HG03558 (cell line): Measurements from ENCODE around the gene TNRC18.

Experiments used
- ATAC-seq: cut with Tn5 transposase; IDR thresholded peaks from one replicate; pipeline ENCODE4 v1.9.1; 2021; ENCODE audit warnings: moderate number of reproducible peaks; ENCODE audit not compliant: unreplicated experiment; ENCODE audit errors: extremely low read depth

TNRC18 gene

DNA sequence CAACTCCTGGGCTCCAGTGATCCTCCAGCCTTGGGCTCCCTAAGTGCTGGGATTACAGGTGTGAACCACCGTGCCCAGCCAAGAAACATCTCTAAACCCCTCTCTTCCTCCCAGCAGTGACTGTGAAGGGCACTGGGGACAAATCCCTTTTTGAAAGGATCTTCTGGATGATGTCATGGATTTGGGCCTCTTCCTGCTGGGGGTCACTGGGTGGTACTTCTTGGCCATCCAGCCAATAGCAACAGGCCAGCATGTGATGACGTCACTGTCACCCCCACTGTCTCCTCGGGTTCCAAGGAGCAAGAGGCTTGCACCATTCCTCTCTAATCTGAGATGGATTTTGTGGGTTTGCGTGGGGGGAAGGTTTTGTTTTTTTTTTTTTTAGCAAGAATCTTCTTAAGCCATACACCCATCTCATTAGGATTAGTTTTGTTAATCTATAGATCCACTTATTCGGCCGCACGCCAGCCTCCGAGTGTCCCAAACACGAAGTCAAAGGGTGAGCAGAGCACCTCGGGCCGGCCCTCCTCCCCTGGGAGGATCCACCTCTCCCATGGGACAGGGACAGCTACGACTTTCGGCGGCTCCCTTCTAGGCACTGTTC lies 29.4 kb upstream of the TNRC18 start:
- no peak for ATAC-seq

DNA sequence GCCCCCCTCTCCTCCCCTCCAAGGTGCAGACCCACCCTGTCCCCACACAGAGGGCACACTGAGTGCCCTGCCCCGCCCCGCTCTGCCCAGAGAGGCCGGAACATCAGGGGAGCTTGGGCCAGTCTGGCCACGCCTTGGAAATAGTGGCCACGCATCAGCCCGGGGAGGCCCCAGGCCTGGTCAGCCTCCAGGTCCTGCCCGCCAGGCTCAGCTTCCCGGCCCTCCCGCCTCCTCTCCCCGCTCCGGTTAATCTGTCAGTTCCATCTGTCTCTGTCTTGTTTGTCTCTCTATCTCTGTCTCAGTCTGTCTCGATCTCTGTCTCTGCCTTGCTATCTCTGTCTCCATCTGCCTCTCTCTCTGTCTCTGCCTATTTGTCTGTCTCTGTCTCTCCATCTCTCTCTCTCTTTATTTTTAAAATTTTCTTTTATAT lies 28.9 kb upstream of the TNRC18 start:
- ATAC-seq: no peak

DNA sequence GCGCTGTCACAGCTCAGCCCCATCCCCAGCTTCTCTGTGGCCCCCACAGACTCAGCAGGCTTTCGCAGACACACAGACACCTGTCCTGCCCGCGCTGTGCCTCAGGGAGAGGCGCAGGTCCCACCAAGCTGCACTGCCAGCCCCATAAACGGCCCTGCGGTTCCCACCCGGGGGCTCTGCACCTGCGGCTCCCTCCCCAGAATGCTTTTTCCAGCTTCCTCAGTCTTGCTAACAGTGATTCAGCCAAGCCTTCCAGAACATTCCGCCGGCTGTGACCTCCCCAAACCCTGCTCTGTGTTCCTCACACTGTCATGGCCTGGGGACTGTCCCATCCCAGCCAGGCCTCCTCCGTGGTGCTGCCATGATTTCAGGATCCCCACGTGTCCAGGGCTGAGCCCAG lies 27.8 kb upstream of the TNRC18 start:
- ATAC-seq: no peak

DNA sequence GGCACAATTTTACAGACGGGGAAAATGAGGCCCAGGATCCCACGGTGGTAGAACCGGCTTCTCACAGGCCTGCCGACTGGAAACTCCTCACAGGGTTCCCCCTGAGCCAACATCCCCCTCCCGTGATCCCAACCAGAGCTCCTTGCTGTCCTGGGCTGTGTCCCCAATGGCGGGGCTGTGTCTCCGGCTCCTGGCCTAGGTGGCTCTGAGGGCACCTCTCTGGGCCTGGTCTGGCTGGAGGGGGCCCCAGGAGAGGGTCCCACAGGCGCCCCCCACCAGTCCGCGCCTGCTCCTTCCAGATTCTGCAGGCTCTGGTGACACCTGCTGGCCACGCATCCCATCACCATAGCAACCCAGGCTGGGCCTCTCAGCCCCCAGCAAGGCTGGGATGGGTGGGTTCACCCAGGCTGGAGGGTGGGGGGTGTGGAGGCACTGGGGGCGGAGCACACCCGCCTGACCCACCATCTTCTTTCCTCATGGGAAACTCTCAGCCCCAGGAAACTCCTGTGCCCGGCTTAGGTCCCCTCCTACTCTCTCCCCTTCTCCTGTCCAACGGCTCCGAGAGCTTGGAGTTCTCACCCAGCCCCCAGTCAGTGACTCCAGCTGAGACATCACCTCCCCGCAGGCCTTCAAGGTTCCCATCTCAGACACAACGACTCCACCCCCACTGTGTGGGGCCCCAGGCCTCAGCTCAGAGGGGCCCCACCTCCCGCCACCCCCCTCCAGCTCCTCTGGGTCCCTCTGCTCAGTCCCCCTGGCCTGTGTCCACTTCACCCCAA lies 27.1 kb upstream of the TNRC18 start:
- ATAC-seq: no peak

DNA sequence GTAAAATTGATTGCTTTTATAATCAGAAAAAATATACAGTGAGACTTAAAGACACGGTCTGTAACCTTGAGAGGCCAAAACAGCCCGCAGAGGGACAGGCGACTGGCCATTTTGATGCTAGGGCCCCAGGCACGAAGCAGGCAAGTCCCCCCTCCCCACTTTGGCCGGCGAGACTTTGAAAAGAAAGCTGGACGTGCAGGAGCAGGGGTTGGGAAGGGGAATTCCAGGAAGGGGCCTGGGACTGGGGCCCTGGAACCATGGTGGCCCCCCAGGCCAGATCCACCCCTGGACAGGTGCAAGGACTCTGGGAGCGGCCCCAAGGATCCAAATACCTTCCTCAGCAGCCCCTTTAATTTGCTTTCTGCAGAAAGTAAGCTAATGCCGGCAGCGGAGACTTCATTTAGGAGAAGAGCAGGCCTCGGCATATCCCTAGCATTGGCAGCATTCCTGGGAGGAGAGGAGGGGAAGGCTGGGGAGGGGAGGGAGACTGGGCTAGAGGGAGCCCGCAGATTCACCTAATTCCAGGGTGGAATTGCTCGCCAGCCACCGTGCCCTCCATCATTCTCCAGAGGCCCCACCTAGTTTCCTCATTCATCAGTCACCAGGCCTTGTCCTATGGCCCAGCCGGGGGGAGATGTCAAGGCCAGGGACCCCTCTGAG lies 24.9 kb upstream of the TNRC18 start:
- no peak for ATAC-seq

DNA sequence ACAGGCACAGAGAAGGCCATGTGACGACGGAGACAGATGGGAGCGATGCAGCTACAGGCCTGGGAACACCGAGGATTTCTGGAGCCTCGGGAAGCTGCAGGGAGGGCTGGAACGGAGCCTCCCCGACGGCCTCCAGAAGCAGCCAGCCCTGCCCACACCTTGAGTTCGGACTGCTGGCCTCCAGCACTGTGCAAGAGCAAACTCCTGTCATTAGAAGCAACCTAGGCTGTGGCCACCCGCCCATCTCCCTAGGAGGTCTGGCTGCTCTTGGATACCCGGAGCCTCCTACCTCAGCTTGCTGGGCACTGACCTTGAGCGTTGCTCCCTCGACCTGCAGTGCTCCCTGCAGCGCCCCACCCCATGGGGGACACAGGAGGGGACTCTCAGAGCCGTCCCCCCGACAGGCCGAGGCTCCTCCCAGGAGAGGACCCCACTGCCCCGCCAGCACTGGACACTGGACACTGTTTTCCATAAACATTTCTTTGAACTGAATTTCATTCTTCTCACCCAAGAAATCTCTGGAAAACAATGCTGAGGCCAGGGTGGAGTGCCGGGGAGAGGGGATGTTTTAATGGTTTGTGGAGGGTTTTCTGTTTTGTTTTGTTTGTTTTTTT lies 22.5 kb upstream of the TNRC18 start:
- ATAC-seq: no peak

DNA sequence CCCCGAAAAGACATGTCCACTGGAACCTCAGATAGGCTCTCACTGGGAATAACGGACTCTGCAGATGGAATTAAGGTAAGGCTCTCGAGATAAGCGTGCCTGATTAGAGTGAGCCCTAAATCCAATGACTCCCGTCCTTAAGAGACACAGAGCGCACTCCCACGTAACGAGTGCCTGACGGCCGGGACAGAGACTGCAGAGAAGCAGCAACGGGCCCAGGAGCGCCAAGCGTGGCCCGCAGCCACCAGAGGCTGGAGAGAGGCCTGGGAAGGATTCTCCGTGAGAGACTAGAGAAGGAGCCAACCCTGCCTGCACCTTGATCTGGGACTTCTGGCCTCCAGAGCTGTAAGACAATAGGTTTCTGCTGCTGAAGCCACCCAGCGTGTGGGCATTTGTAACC lies 20.0 kb upstream of the TNRC18 start:
- no peak for ATAC-seq

DNA sequence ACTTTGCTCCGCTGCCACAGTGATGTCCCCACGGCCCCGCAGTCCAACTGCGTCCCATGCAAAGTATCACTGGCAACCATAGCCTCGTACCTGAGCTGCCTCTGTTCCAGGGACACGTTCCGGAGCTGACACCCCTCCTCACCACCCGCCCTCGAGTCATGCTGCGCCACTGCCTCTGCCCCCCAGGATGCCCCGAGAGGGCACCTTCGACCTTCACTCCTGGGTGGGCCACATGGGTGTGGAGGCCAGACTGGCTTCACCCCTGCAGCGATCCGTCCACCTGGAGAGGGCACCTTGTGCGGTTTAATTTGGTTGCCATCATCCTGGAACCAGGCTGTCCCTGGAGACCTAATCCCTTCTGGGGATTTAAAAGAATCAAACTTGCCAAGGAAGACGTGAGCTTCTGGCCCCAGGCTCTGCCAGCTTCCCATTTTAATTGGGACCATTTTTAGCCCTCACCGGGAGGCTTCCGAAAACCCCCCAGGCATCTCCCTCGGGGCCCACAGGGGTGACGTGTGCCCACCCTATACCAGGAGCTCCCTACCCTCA lies 19.2 kb upstream of the TNRC18 start:
- no peak for ATAC-seq

DNA sequence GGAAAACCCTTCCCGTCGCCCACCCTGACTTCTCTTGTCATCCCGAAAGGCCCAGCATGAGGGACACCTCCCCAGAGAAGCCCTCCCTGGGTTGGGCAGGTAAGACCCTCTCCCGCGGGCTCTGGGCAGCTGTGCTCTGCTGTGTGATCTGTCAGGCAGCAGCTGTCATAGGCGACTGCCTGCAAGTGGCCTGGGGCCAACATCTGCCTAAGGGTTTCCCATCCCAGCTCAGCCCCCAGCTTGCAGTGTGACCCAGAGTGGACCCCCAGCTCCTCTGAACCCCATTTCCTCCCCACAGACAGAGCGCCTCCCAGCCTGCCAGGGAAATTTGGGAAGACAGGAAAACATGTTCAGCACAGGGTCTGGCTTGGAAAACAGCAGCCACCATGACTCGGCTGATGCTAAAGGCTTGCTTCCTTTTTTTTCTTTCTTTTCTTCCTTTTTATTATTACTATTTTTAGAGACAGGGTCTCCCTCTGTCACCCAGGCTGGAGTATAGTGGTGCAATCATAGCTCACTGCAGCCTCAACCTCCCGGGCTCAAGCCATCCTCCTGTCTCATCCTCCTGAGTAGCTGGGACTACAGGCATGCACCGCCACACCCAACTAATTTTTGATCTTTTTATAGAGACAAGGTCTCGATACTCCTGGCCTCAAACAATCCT lies 18.3 kb upstream of the TNRC18 start:
- no peak for ATAC-seq

DNA sequence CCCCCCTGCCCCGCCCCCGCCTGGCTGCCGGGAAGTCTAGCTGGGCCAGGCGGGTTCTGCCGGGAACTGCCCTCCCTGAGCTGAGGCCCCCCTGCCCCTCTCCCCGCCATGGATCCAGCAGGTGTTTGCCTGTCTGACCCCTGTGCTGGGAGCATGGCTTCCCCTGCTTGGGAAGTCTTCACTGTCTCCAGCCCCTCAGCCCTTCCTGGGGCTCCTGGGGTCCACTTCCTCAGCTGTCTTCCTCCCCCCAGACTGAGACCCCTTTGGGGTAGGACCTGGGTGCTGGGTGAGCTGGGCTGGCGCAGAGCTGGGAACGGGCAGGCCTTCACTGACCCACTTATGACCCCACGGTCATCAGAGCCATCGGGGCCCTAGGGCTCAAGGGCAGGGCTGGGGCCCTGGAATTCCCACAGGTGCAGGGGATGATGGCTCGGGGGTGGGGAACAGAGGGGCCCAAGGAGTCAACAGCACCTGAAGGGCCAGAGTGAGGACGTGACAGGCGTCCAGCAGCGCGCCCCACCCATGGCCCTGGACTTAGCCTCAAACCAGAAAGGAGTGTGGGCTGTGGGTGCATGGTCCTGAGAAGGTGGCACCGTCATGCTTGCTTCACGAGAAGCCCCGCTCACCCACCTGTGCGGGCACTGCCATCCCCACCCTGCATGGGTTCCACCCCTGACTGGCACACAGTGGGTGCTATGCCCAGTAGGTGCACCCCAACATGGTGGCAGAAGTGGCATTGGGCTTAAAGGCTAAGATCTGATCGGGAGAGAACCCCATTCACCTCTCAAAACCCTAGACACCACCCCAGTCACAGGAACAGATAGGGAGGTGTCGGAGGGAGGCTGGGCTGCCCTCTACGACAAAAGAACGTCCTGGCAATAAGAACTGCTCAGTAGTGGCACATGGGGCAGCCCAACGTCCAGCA lies 16.2 kb upstream of the TNRC18 start:
- no peak for ATAC-seq

DNA sequence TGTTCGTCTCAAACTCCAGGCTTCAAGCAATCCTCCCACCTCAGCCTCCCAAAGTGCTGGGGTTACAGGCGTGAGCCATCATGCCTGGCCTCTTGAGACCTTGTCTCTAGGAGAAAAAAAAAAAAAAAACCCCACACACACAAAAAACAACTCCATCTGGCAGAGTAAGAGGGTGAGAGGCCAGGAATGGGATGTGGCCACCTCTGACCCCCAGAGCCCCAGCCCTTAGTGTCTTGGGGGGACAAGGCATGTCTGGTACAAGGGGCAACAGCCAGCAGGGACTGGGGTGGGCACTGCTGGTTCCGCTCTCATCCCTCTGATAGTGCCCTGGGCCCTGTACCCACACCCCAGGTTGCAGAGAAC lies 15.6 kb upstream of the TNRC18 start:
- ATAC-seq: no peak

DNA sequence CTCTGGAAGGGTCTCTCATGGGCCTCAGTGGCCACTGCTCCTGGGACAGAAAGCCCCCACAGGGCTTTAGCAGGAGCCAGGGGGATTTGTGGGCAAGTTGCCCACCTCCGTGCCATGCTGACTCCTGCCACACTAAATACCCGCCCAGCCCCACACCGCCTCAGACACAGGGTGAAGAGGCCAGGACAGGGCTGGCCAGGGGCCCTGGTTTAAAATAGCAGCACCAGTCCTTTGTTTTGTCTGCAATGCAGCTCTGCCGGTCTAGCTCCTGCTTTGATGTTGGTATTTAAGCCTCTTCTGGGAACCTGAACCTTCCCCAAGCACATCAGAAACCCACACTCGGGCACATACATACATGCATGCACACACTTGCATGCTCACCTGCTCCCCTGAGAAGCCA lies 14.4 kb upstream of the TNRC18 start:
- ATAC-seq: no peak

DNA sequence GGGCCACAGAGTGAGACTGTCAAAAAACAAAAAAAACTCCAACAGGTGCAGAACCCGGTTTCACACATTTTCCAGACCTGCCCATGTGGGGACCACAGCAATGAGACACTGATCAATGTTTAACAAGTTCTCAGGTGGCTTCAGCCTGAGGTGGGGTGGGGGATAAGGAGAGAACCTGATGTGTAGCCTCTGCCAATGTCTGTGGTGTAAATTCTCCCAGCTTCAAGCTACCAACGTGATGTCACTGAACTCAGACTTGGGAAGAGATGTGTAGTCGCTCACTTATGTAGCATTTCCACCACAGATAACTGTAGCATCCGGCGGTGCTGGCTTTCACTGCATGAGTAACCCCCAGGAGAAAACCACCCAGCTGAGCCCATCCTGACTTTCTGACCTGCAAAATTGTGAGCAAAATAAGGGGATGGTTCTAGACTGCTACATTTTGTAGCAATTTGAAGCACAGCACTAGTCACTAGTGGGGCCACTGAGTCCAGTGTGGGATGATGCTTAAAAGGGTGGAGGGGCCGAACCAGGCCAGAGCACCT lies 13.8 kb upstream of the TNRC18 start:
- no peak for ATAC-seq

DNA sequence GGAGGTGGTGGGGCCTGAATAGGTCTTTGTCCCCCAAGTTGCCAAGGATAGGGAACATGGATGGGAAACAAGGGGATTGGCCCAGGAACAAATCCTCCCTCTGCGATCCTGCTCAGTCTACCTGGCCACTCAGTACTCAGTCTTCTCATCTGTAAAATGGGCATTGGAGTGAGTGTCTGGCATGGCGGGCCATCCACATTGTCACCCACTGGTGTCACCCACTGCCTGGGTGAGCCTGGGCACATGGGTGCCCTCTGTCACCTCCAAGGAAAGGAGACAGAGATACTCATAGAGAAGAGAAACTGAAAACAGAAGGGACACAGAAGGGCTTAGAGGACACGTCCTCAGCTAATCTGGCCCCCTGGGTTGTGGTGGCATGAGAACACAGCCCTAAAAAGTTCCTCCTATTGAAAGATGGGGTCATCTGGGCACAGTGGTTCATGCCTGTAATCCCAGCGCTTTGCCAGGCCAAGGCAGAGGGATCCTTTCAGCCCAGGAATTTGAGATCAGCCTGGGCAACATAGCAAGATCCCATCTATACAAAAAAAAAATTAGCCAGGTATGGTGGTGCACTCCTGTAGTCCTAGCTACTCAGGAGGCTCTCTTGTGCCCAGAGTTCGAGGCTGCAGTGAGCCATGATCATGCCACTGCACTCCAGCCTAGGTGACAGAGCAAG lies 12.5 kb upstream of the TNRC18 start:
- ATAC-seq: no peak

DNA sequence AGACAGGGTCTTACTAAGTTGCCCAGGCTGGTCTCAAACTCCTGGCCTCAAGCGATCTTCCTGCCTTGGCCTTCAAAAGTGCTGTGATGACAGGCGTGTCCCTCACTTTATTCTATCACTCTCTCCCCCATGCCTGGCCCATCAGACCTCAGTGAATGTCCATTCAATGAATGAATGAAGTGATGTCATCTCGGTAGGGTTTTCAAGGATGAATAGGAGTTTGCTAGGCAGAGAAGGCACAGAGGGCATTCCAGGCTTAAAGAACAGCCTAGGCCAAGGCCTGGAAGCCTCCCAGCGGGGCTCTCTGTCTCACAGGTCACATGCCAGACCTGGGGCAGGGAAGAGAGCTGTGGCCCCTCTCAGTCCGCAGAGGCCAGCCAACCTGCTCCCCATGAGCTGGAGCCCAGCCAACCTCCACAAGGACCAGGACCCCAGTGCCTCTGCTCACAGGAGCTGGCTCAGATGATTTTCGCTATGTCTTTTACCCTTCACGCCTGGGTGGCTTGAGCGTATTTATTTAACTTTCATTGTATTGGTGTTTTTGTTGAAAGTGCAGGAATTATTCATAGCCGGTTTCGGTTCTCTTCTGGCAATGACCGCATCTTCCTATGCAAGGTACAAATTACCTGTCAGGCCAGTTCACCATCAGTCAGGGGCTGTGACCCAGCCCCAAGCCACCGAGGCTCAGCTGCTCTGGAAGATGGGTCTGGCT lies 11.8 kb upstream of the TNRC18 start:
- no peak for ATAC-seq

DNA sequence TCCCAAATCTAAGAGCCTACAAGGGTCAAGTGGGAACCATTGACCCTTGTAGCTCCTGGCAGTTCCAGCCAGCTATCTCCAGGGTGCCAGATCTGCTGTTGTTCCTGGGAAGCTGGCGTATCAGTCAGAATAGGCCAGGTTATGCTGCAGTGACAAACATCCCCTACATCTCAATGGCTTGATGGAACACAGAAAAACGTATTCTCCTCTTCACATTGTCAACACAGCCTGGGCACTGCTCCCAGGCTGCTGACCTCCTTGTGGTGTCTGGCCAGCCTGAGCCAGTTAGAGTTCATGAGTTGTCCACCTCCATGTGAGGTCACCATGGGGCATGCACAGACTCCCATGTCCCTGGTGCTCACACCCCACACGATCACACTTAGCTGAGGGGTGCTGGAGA lies 9.5 kb upstream of the TNRC18 start:
- ATAC-seq: no peak

DNA sequence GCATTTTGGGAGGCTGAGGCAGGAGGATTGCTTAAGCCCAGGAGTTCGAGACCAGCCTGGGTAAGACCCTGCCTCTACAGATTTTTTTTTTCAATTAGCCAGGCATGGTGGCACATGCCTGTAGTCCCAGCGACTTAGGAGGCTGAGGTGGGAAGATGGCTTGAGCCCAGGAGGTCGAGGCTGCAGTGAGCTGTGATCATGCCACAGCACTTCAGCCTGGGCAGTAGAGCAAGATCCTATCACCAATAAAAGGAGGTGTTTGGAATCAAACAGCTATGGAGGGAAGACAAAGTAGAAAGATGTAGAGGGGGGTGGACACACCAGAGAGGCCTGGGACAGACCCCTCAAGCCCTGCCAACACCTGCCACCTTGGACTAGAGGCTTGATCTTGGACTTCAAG lies 9.1 kb upstream of the TNRC18 start:
- ATAC-seq: no peak

DNA sequence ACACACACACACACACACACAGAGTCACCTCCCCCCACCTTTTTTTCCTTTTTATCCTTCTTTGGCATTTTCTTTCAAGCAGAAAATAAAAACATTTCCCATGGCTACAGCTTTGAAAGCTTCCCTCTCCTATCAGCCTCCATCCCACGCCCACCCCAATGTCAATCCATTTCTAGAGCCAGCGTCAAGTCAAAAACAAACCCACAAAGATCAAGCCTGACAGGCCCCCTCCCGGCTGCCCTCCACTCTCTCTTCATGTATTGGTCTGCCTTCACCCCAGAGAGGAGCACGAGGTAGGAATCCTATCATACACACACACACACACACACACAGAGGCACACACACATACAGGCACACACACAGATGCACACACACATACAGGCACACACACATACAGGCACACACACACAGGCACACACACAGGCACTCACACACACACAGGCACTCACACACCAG lies 8.0 kb upstream of the TNRC18 start:
- ATAC-seq: no peak
